Prostate gland (tissue), 2 donors: ENCODE data around the gene TEX264.

ENCODE experiments used
- POLR2AphosphoS5 ChIP-seq: sonication (generic); formaldehyde crosslinking; IDR thresholded peaks from one replicate; pipeline ENCODE4 v1.6.1; 2017; ENCODE audit warnings: antibody characterized with exemption
- TF ChIP-seq, protein P1 (sequence below), 4 experiments: fragments of 200-600 bp in 2 of 4; fragments of 450-650 bp in 2 of 4; sonication (generic) in 2 of 4; IDR thresholded peaks; 1 replicate in 3 of 4; 2 replicates in 1 of 4; pipeline ENCODE4 v1.5.1; 2016 to 2019; ENCODE audit warnings: antibody characterized with exemption in 4 of 4, mild to moderate bottlenecking in 2 of 4, moderate library complexity in 2 of 4

DNA sequence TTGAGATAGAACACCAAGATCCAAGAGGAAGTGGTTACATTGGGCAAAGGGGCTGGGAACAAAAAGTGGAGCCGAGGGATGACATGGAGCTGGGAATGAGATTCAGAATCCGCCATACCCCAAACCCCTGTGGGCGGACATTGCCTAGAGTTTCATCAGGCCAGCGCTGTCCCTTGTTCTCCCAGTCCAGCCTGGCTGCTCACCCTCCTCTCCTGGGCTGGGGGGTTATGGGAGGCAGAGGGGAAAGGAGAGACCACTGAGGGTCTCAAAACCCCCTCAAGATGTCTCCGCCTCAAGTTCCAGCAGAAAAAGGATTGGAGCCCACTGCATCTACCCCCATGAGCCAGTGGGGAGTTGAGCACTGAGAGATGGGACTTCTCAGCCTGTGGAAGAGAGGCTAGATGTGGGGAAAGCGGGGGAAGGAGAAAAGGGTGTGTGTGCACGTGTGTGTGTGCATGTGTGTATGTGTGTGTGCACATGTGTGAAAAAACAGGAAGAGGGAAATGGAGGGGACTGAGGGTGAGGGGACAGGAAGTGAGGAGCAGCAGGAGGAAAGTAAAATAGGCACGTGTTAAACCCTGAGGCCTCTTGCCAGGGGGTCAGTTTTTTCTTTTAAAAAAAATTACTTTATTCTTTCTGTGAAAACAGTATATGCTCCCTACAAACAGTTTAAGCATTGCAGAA lies 50.2 kb downstream of the TEX264 start:
- TF ChIP-seq, protein P1, sequence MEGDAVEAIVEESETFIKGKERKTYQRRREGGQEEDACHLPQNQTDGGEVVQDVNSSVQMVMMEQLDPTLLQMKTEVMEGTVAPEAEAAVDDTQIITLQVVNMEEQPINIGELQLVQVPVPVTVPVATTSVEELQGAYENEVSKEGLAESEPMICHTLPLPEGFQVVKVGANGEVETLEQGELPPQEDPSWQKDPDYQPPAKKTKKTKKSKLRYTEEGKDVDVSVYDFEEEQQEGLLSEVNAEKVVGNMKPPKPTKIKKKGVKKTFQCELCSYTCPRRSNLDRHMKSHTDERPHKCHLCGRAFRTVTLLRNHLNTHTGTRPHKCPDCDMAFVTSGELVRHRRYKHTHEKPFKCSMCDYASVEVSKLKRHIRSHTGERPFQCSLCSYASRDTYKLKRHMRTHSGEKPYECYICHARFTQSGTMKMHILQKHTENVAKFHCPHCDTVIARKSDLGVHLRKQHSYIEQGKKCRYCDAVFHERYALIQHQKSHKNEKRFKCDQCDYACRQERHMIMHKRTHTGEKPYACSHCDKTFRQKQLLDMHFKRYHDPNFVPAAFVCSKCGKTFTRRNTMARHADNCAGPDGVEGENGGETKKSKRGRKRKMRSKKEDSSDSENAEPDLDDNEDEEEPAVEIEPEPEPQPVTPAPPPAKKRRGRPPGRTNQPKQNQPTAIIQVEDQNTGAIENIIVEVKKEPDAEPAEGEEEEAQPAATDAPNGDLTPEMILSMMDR (IDR thresholded peaks at IDR 0.05): no peak
- TF ChIP-seq POLR2AphosphoS5: no peak
